ENCODE data around the gene CST8.

DNA sequence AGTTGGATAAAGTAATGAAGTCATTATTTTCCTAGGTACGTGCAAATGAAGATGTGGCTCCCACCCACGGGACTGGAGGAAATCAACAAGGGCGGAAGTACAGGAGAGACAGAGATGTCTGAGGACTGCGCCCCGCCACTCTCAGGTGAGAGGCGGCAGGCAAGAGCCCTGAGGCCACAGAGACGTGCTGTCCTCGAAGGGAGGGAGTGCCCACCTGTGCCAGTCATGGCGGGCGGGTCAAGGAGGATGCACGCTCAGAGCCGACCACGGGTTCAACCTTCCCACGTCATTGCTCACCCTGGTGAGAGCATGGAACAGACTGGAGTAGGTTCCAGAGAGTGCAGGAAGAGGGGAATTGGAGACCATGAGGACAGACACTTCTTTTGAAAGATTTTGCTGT lies 12.7 kb downstream of the CST8 start:
- TF ChIP-seq, protein P1, sequence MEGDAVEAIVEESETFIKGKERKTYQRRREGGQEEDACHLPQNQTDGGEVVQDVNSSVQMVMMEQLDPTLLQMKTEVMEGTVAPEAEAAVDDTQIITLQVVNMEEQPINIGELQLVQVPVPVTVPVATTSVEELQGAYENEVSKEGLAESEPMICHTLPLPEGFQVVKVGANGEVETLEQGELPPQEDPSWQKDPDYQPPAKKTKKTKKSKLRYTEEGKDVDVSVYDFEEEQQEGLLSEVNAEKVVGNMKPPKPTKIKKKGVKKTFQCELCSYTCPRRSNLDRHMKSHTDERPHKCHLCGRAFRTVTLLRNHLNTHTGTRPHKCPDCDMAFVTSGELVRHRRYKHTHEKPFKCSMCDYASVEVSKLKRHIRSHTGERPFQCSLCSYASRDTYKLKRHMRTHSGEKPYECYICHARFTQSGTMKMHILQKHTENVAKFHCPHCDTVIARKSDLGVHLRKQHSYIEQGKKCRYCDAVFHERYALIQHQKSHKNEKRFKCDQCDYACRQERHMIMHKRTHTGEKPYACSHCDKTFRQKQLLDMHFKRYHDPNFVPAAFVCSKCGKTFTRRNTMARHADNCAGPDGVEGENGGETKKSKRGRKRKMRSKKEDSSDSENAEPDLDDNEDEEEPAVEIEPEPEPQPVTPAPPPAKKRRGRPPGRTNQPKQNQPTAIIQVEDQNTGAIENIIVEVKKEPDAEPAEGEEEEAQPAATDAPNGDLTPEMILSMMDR (IDR thresholded peaks at IDR 0.05; ENCODE audit: low read depth, low read length): no peak
- no peak for TF ChIP-seq POLR2A (IDR thresholded peaks at IDR 0.05; ENCODE audit: extremely low read depth, insufficient read length)

Data from NB4 (cell line).